GM18909 (cell line): ENCODE measurements around the gene TRMT11.

Experiments used
- ATAC-seq: cut with Tn5 transposase; IDR thresholded peaks from one replicate; pipeline ENCODE4 v1.9.1; 2021; ENCODE audit warnings: mild to moderate bottlenecking; ENCODE audit not compliant: unreplicated experiment, poor library complexity

Gene TRMT11

DNA sequence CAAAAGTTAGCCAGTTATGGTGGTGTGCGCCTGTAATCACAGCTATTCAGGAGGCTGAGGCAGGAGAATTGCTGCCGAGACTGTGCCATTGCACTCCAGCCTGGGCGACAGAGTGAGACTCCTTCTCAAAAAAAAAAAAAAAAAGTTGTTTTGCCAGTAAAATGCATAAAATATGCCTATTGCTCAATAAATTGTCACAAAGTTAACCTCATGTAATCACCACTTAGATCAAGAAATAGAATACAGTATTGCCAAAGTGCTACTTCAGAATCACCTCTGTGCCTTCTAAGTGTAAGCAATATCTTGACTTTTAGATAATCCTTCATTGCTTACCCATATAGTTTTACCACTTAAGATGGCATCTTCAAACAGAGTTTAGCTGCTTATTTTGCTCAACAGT, 80.7 kb downstream of the TRMT11 start:
- no peak for ATAC-seq

DNA sequence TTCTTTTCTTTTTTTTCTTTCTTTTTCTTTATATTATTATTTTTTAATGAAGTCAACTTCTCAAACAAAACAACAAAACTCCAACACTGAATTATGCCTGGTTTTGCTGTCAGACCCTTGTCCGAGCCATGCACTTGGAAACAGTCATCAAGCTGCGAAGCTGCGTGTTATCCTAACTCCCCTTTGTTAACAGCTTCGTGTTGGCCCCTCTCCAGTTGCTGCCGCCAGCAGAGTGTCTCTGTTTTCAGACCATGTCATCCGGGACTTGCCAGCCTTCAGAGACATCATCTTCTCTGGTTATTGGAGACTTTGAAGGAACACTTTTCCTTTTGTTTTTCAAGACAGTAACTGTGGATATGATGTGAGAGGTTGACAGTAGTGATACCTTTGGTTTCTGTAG, 83.1 kb downstream of the TRMT11 start:
- no peak for ATAC-seq

DNA sequence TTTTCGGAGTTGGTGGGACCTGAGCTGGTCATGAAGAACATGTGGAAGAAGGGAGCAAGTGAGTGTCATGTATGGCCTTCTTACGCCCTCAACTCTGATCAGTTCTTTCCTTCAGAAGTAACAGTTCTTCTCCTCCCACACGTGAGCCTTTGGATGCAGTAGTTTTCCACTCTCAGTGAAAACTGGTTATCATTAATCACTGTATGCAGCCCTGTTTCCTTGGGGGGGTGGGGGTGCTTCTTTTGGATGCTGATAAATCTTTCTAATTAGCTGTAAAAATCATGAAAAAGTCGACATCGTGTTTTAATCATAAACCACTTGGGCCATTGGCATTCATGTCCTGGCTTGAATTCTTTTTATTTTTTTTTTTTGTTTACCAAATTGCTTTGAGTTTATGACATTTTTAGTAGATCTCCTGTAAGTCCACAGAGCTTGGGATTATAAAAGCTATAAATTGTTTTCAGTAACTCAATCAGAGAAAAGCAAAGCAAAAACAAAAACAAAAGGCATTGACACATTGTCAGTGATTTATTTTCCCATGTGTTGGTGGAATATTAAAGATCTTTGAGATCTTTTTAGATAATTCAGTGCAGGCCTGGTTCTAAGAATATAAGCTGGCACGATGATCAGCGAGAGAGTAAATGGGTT, 84.8 kb downstream of the TRMT11 start:
- no peak for ATAC-seq

DNA sequence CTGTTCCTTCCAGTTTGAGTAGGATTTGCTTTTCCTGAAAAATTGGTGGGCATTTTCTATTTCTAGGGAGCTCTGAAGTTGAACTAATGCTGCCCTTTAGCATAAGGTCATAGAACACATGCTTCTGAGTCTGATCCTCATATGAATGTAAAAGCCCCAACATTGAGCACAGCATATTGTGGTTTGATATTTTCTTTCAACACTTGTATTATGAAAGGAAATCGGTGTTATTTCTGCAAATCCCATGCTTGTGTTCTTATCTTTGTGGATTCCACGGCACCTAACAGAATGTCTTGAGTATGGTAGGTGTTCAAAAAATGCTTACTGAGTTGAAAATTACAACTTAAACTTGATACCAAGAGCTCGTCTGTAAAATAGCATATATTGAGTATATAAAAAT, 85.8 kb downstream of the TRMT11 start:
- no peak for ATAC-seq

DNA sequence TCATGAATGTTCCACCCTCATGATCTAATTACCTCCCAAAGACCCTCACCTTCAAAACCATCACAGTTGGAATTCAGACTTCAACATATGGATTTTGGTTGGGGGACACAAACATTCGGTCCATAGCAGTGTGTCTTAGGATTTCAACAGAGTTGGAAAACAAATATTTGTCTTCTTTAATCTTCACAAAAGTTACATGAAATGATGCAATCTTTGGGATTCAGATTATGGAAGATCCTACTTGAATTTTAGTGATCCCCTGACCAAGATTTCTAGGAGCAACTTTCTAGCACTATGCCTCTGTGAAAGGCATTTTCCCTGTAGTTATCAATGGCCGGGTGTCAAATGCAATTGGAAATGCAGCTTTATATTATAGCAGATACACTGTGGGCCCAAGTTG, 86.5 kb downstream of the TRMT11 start:
- ATAC-seq = no peak

DNA sequence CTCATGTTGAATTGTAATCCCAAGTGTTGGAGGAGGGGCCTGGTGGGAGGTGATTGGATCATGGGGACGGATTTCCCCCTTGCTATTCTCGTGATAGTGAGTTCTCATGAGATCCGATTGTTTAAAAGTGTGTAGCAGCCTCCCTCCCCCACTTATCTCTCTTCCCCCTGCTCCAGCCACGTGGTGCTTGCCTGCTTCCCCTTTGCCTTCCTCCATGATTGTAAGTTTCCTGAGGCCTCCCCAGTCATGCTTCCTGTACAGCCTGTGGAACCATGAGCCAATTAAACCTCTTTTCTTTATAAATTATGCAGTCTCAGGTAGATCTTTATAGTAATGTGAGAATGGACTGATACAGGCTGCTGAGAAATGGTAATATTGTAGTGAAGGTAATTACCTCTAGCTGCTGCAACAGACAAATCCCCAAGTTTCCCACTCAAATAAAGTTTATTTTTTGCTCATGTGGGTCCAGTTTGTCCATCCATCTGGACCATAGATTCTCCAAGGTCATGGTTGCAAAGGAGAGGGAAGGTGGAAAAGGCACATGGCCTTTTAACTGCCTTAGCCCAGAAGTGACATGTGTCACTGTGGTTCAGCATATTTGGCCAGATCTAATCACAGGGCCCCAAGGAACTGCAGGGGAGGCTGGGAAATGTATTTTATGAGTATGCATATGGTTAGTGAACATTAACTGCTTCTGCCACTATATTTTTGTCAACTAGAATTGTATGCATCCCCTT, 89.2 kb downstream of the TRMT11 start:
- ATAC-seq = no peak

DNA sequence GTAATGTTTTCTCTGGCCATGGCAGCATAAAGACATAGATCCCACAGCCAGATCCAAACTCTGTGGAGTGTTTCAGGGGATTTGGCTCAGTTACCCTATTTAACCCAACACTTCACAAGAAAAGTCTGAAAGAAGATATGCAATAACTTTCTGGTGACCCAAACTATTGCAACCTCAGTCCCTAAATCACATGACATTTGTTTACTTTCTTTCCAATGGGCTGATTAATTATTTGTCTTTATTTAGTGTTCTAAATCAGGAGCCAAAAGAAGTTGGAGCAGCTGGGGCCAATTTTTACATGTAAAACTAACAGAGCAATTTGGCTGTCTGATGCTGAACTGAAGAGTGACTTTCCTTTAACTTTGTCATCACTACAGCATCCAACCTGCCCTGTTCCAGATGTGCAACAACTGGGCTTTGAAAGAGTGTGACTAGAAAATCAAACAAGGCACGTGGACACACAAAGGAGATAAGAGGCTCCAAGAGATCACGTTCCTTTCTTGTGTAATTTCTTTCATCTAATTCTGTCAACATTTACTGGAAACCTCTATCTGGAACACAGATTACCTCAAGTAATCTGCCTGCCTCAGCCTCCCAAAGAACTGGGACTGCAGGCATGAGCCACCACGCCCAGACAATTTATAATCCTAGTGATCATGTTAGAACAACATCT, 90.8 kb downstream of the TRMT11 start:
- no peak for ATAC-seq

DNA sequence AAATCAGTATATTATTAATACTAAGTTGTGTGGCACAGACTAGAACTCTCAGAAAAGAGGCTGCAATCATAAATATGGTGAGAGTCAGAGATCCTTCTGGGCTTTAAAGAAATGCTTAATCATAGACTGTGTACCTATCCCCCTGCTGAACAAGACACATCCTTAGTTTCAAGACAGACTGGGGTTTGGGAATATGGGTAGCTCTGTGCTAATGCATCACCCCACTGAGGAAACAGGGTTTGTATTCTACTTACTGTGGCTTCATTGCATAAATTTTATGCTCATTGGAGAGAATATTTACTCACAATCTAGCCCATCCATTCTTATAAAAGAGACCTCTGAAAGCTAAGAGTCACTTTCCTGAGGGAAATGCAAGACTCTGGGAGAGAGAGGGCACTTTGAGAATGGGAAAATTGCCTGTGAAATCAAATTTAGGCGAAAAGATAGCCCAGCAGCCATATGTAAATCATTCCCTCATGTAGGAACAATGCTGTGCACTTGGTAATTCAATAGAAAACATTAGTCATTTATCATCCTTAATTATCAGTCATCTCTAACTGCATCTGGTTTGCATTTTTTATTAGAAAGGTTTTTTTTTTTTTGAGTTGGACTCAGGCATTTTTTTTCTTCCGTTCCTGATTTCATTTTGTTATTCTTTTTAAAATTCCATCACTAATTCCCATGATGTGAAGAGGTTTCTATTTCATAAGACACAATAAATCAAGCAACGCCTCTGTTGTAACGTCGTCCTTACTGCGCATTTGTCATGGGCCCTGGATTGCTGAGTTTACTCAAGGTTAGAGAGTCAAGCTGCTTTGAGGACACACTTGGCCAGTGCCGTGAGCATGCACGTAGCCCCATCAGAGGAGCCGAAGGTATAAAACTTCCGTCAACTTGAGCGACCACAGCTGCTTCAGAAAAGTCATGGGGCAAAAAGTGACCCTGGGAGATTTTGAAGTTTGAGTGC, 91.8 kb downstream of the TRMT11 start:
- no peak for ATAC-seq

DNA sequence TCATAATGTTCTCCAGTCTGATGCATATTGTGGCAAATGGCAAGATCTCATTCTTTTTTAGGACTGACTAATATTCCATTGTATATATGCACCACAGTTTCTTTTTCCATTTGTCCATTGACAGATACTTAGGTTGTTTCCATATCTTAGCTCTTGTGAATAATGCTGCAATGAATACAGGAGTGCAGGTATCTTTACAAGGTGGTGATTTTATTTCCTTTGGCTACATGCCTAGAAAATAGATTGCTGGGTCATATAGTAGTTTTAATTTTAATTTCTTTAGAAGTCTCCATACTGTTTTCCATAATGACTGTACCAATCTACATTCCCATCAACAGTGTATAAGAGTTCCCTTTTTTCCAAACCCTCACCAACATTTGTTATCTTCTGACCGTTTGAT, 97.5 kb downstream of the TRMT11 start:
- ATAC-seq = no peak

DNA sequence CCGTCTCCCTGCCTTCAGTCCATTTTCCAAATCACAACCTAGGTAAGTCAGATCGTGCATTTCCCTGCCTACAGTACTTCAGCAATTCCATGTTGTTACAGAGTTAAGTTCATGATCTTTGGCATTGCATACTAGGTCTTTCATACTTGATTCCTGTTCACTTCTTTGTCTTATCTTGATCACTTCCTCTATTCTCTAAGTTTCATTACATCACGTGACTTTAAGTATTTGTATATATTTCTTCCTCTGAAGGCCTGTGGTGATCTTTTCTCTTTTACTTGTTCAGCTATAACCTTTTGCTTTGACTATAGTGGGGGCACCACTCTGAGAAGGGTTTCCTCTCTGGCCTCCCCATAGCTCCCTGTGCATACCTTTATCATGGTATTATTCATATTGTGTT, 100.2 kb downstream of the TRMT11 start:
- peak; percentile 89 for ATAC-seq
